SU-DHL-6 (cell line): ENCODE measurements around the gene TLCD4.

ENCODE experiments used
- H2AFZ ChIP-seq: fragments of 200-600 bp; sonication (generic); 2 replicates; pipeline ENCODE4 v1.6.1; 2014; ENCODE audit warnings: low read depth, mild to moderate bottlenecking, moderate library complexity, mixed read lengths, antibody characterized with exemption, low read length; ENCODE audit not compliant: severe bottlenecking
- H3F3A ChIP-seq: fragments of 200-600 bp; shearing (Covaris generic); 2 replicates; pipeline ENCODE4 v1.6.0; 2016; ENCODE audit warnings: antibody characterized with exemption, mild to moderate bottlenecking; ENCODE audit not compliant: insufficient read depth
- H3K27ac ChIP-seq: fragments of 200-600 bp; sonication (generic); 2 replicates; pipeline ENCODE4 v1.5.1; 2016; ENCODE audit warnings: low read depth, mild to moderate bottlenecking, low read length, moderate library complexity, mixed read lengths
- H3K27me3 ChIP-seq: fragments of 200-600 bp; sonication (generic), shearing (Covaris generic); 2 replicates; pipeline ENCODE4 v1.6.0; 2014; ENCODE audit warnings: mild to moderate bottlenecking, low read length
- H3K36me3 ChIP-seq: fragments of 200-600 bp; sonication (generic); 2 replicates; pipeline ENCODE4 v1.6.1; 2014; ENCODE audit warnings: mild to moderate bottlenecking, low read length, mixed read lengths
- H3K4me2 ChIP-seq: fragments of 300-600, 200-600 bp; shearing (Covaris generic), sonication (generic); 2 replicates; pipeline ENCODE4 v1.6.0; 2014; ENCODE audit warnings: low read length, low read depth, mild to moderate bottlenecking; ENCODE audit not compliant: poor library complexity, severe bottlenecking
- H3K4me3 ChIP-seq: fragments of 200-600 bp; sonication (generic); 2 replicates; pipeline ENCODE4 v1.5.1; 2014; ENCODE audit warnings: antibody characterized with exemption, low read length, mild to moderate bottlenecking, mixed read lengths; ENCODE audit not compliant: insufficient read depth, poor library complexity, severe bottlenecking
- H3K79me2 ChIP-seq: fragments of 200-600 bp; sonication (generic); 2 replicates; pipeline ENCODE4 v1.6.1; 2014; ENCODE audit warnings: mild to moderate bottlenecking, low read length, moderate library complexity; ENCODE audit not compliant: insufficient read depth
- H3K9ac ChIP-seq: fragments of 200-600 bp; sonication (generic); 2 replicates; pipeline ENCODE4 v1.7.0; 2014; ENCODE audit warnings: mild to moderate bottlenecking, low read length
- H3K9me2 ChIP-seq: fragments of 200-600 bp; sonication (generic); replicated peaks from 2 replicates; pipeline ENCODE4 v1.6.1; 2014; ENCODE audit warnings: low read length; ENCODE audit not compliant: insufficient read depth
- H3K9me3 ChIP-seq: fragments of 200-600 bp; sonication (generic); 2 replicates; pipeline ENCODE4 v1.6.1; 2014; ENCODE audit warnings: low read length, mixed read lengths; ENCODE audit not compliant: insufficient read depth
- H4K20me1 ChIP-seq: fragments of 200-600 bp; sonication (generic); 2 replicates; pipeline ENCODE4 v1.6.1; 2014; ENCODE audit warnings: low read depth, mild to moderate bottlenecking, antibody characterized with exemption, low read length, moderate library complexity, mixed read lengths
- CTCF ChIP-seq: fragments of 200-600 bp; sonication (generic); IDR thresholded peaks from one replicate; pipeline ENCODE4 v1.5.1; 2017; ENCODE audit warnings: antibody characterized with exemption, mild to moderate bottlenecking, low read length, moderate library complexity; ENCODE audit not compliant: insufficient read depth, poor library complexity, severe bottlenecking
- EZH2phosphoT487 ChIP-seq: fragments of 200-600 bp; sonication (generic), shearing (Covaris generic); conservative IDR thresholded peaks from 2 replicates; pipeline ENCODE4 v1.6.1; 2018; ENCODE audit warnings: mild to moderate bottlenecking, antibody characterized with exemption, low read length, moderate library complexity, mixed read lengths

Gene TLCD4

GRCh38 chr1:95126366-95126765 is 9.2 kb downstream of the TLCD4 start:
- Histone ChIP-seq H3K4me2 (no peak overlapping the region), H3K9me2 (no peaks in the 10 kb centered on the region), H3K36me3 (no peaks in the 10 kb centered on the region), H3K79me2 (no peaks in the 10 kb centered on the region), H4K20me1 (no peaks in the 10 kb centered on the region), H3F3A (no peaks in the 10 kb centered on the region), H3K27me3 (no peaks in the 10 kb centered on the region), H3K9ac (no peak overlapping the region), H3K9me3 (no peaks in the 10 kb centered on the region), H3K27ac (no peak overlapping the region), H3K4me3 (no peak overlapping the region), H2AFZ (no peak overlapping the region)
- TF ChIP-seq EZH2phosphoT487 (no peak), CTCF (no peak)

GRCh38 chr1:95126846-95127245 is 9.7 kb downstream of the TLCD4 start:
- Histone ChIP-seq H3K79me2 (no peaks in the 10 kb centered on the region), H2AFZ (no peak overlapping the region), H3K9me2 (no peaks in the 10 kb centered on the region), H3K36me3 (no peaks in the 10 kb centered on the region), H3K4me2 (no peak overlapping the region), H4K20me1 (no peaks in the 10 kb centered on the region), H3K27me3 (no peaks in the 10 kb centered on the region), H3F3A (no peaks in the 10 kb centered on the region), H3K27ac (no peak overlapping the region), H3K9me3 (no peaks in the 10 kb centered on the region), H3K9ac (no peak overlapping the region), H3K4me3 (no peak overlapping the region)
- TF ChIP-seq EZH2phosphoT487 = no peak
- TF ChIP-seq CTCF = no peak

GRCh38 chr1:95127380-95127779 is 10.2 kb downstream of the TLCD4 start:
- H3K4me2 ChIP-seq = no peak overlapping the region
- no peaks in the 10 kb centered on the region for H3K36me3 ChIP-seq
- no peak overlapping the region for H3K4me3 ChIP-seq
- no peak for TF ChIP-seq CTCF
- no peak for TF ChIP-seq EZH2phosphoT487
- H3F3A ChIP-seq = no peaks in the 10 kb centered on the region
- H4K20me1 ChIP-seq = no peaks in the 10 kb centered on the region
- no peaks in the 10 kb centered on the region for H3K9me3 ChIP-seq
- H3K9ac ChIP-seq = no peak overlapping the region
- H3K9me2 ChIP-seq = no peaks in the 10 kb centered on the region
- H3K27me3 ChIP-seq = no peaks in the 10 kb centered on the region
- no peak overlapping the region for H3K27ac ChIP-seq
- H3K79me2 ChIP-seq = no peaks in the 10 kb centered on the region
- no peak overlapping the region for H2AFZ ChIP-seq

- Histone ChIP-seq H3K79me2 (no peaks in the 10 kb centered on the region), H3K36me3 (no peaks in the 10 kb centered on the region), H3K9ac (no peak overlapping the region), H3K4me3 (no peak overlapping the region), H3F3A (no peaks in the 10 kb centered on the region), H4K20me1 (no peaks in the 10 kb centered on the region), H3K27ac (no peak overlapping the region), H3K9me2 (no peaks in the 10 kb centered on the region), H2AFZ (no peak overlapping the region), H3K4me2 (no peak overlapping the region), H3K27me3 (no peaks in the 10 kb centered on the region), H3K9me3 (no peaks in the 10 kb centered on the region)
- no peak for TF ChIP-seq EZH2phosphoT487
- TF ChIP-seq CTCF = no peak
Observed at GRCh38 chr1:95132762-95133161, 15.6 kb downstream of the TLCD4 start.
